Keratinocyte (primary cell): ENCODE results near the gene ZNF521. TPM values are rescaled to one million over a fixed set of nuclear protein-coding genes. Genes with fewer than 3 reads are reported as not detected.

Experiments used
- DNase-seq: peaks from one replicate; pipeline ENCODE4 v3.0.0-alpha.2; 2011; ENCODE audit warnings: low read depth, missing footprints, low spot score
- FAIRE-seq: peaks from 2 replicates; lab custom pipeline; 2011; peaks lifted over from hg19 to GRCh38; lab: Jason Lieb, UNC
- H2AFZ ChIP-seq: 2 replicates; pipeline ENCODE4 v1.6.0; 2012; ENCODE audit warnings: low read length, control low read depth, inconsistent platforms; ENCODE audit not compliant: control insufficient read depth
- H3K27ac ChIP-seq: 2 replicates; pipeline ENCODE4 v1.5.1; 2011; ENCODE audit warnings: low read length; ENCODE audit not compliant: control insufficient read depth, insufficient read depth
- H3K27me3 ChIP-seq: 3 replicates; pipeline ENCODE4 v1.6.0; 2011; ENCODE audit warnings: low read length; ENCODE audit not compliant: control insufficient read depth, insufficient read depth; ENCODE audit errors: extremely low read depth
- H3K36me3 ChIP-seq, 2 experiments: 2 replicates in 1 of 2; 3 replicates in 1 of 2; pipeline ENCODE4 v1.5.1; 2011; ENCODE audit warnings: low read length in 2 of 2, mild to moderate bottlenecking in 1 of 2; ENCODE audit not compliant: control insufficient read depth in 2 of 2, insufficient read depth in 2 of 2; ENCODE audit errors: extremely low read depth in 1 of 2
- H3K4me1 ChIP-seq: 3 replicates; pipeline ENCODE4 v1.5.1; 2011; ENCODE audit warnings: low read length; ENCODE audit not compliant: control insufficient read depth, insufficient read depth; ENCODE audit errors: extremely low read depth
- H3K4me2 ChIP-seq: 3 replicates; pipeline ENCODE4 v1.6.0; 2011; ENCODE audit warnings: low read depth, low read length; ENCODE audit not compliant: control insufficient read depth, insufficient read depth; ENCODE audit errors: extremely low read depth
- H3K4me3 ChIP-seq, 3 experiments: fragments of 200-600 bp in 1 of 3; sonication (generic) in 1 of 3; 2 replicates in 2 of 3; 3 replicates in 1 of 3; pipeline ENCODE4 v1.5.1; 2011 to 2016; ENCODE audit warnings: low read length in 3 of 3, mild to moderate bottlenecking in 3 of 3, control low read depth in 2 of 3, inconsistent platforms in 1 of 3, low read depth in 1 of 3, mixed read lengths in 1 of 3, mixed run types in 1 of 3, moderate library complexity in 1 of 3; ENCODE audit not compliant: control insufficient read depth in 2 of 3, insufficient read depth in 2 of 3; ENCODE audit errors: extremely low read depth in 1 of 3
- H3K79me2 ChIP-seq: 2 replicates; pipeline ENCODE4 v1.6.0; 2012; ENCODE audit warnings: low read length; ENCODE audit not compliant: control insufficient read depth, insufficient read depth
- H3K9ac ChIP-seq: 3 replicates; pipeline ENCODE4 v1.6.0; 2011; ENCODE audit warnings: low read length; ENCODE audit not compliant: control insufficient read depth, insufficient read depth; ENCODE audit errors: extremely low read depth
- H3K9me1 ChIP-seq: 3 replicates; pipeline ENCODE4 v1.6.0; 2011; ENCODE audit warnings: low read length; ENCODE audit not compliant: control insufficient read depth, insufficient read depth; ENCODE audit errors: extremely low read depth
- H3K9me3 ChIP-seq: 2 replicates; pipeline ENCODE4 v1.5.1; 2012; ENCODE audit warnings: low read depth, low read length; ENCODE audit not compliant: control insufficient read depth
- H4K20me1 ChIP-seq: 3 replicates; pipeline ENCODE4 v1.6.0; 2011; ENCODE audit warnings: low read length; ENCODE audit not compliant: control insufficient read depth, insufficient read depth; ENCODE audit errors: extremely low read depth
- EZH2 ChIP-seq: IDR thresholded peaks from one replicate; pipeline ENCODE4 v1.6.1; 2012; ENCODE audit warnings: inconsistent platforms, mild to moderate bottlenecking, low read length, moderate library complexity
- dilution Hi-C: fragments of 300-500 bp; cut with MboI; formaldehyde crosslinking; loops from one replicate; pipeline ENCODE4 v1.7.0; 2020; ENCODE audit warnings: low sequenced_read_pairs; ENCODE audit not compliant: extremely low pct_ligation_motif_present
- polyA plus RNA-seq, 5 experiments: library from polyadenylated mRNA; depleted of rRNA in 3 of 5; stranded (reverse) in 3 of 5; stranded (forward) in 1 of 5; unstranded in 1 of 5; fragments of >200 nt; gene quantifications; 1 replicate in 1 of 5; 2 replicates in 3 of 5; 3 replicates in 1 of 5; pipeline versions ENCODE4 v1.2.1 to v1.2.3, GENCODE V29; 2011 to 2012; ENCODE audit warnings: missing spikeins in 2 of 5, low read depth in 1 of 5, low replicate concordance in 1 of 5
- TF ChIP-seq, protein P1 (sequence below), 3 experiments: IDR thresholded peaks in 1 of 3; conservative IDR thresholded peaks in 1 of 3; optimal IDR thresholded peaks in 1 of 3; 2 replicates in 2 of 3; 3 replicates in 1 of 3; pipeline versions ENCODE3 to v1.5.1; 2011; ENCODE audit warnings: low read length in 3 of 3, mild to moderate bottlenecking in 3 of 3, moderate library complexity in 2 of 3, control low read depth in 1 of 3, inconsistent platforms in 1 of 3; ENCODE audit not compliant: insufficient read depth in 2 of 3; ENCODE audit errors: extremely low read depth in 1 of 3

The ZNF521 gene
- polyA plus RNA-seq, 1 donor (not counting 4 experiments of a cell fraction or from before 2014, with no cell fraction given): 0.07 TPM

DNA sequence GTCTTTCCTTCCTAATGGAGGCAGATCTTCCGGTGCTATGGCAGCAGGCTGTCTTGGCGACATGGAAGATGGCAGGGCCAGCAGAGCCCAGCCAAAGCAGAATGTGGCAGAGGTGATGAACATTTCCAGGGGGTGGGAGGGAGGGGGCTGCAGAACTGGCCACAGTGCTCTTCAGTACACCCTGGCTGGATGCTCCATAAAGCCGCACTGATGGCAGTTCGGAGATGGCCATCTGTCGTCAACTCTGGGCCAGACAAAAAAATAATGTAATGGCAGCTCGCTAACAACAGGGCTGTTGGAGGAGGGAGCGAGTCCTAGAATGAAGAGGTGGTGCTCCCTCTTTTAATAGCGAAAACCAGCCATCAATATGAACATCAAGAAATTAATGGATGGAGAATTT lies 271.0 kb downstream of the ZNF521 start:
- Histone ChIP-seq H3K4me2 (no peak overlapping the region), H3K9me1 (no peaks in the 10 kb centered on the region), H3K4me3 (no peak overlapping the region), H3K9me3 (no peaks in the 10 kb centered on the region), H3K36me3 (no peaks in the 10 kb centered on the region), H3K9ac (no peak overlapping the region), H3K4me1 (no peaks in the 10 kb centered on the region), H3K27me3 (no peaks in the 10 kb centered on the region), H3K27ac (no peak overlapping the region), H2AFZ (no peak overlapping the region), H3K79me2 (no peaks in the 10 kb centered on the region), H4K20me1 (no peaks in the 10 kb centered on the region)
- no peak for TF ChIP-seq EZH2
- TF ChIP-seq, protein P1, sequence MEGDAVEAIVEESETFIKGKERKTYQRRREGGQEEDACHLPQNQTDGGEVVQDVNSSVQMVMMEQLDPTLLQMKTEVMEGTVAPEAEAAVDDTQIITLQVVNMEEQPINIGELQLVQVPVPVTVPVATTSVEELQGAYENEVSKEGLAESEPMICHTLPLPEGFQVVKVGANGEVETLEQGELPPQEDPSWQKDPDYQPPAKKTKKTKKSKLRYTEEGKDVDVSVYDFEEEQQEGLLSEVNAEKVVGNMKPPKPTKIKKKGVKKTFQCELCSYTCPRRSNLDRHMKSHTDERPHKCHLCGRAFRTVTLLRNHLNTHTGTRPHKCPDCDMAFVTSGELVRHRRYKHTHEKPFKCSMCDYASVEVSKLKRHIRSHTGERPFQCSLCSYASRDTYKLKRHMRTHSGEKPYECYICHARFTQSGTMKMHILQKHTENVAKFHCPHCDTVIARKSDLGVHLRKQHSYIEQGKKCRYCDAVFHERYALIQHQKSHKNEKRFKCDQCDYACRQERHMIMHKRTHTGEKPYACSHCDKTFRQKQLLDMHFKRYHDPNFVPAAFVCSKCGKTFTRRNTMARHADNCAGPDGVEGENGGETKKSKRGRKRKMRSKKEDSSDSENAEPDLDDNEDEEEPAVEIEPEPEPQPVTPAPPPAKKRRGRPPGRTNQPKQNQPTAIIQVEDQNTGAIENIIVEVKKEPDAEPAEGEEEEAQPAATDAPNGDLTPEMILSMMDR (optimal IDR thresholded peaks at IDR 0.05 in 1 of 3, IDR thresholded peaks at IDR 0.05 in 1 of 3, conservative IDR thresholded peaks at IDR 0.05 in 1 of 3; ENCODE audit: extremely low read depth in 1 of 3, insufficient read depth in 2 of 3, low read length in 3 of 3): no peak
- dilution Hi-C loops: no loop called here
- no peak for FAIRE-seq
- no peak for DNase-seq

DNA sequence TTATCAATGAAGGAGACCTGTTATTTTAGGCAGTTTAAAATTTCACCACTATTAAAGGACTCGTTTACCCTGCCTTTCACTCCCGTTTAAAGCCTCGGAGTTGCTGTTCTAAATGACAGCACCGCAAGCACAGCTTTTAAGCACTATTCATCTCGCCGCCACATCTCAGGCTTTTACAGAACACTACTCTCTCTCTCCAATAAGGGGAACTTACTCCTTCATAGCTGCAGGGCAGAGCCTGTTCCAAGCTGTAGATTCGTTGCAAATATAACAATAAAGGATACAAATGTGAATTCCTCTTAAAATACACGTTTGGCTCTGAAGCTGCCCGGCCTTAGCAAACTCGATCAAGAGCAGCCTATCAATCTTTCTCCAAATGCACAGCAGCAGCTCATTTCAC lies 271.8 kb downstream of the ZNF521 start:
- Histone ChIP-seq H3K9me3 (no peaks in the 10 kb centered on the region), H3K9me1 (no peaks in the 10 kb centered on the region), H3K36me3 (no peaks in the 10 kb centered on the region), H3K4me3 (no peak overlapping the region), H4K20me1 (no peaks in the 10 kb centered on the region), H3K4me2 (no peak overlapping the region), H3K79me2 (no peaks in the 10 kb centered on the region), H3K9ac (no peak overlapping the region), H2AFZ (no peak overlapping the region), H3K27ac (no peak overlapping the region), H3K4me1 (no peaks in the 10 kb centered on the region), H3K27me3 (no peaks in the 10 kb centered on the region)
- TF ChIP-seq EZH2: no peak
- TF ChIP-seq, protein P1 (optimal IDR thresholded peaks at IDR 0.05 in 1 of 3, IDR thresholded peaks at IDR 0.05 in 1 of 3, conservative IDR thresholded peaks at IDR 0.05 in 1 of 3; ENCODE audit: extremely low read depth in 1 of 3, insufficient read depth in 2 of 3, low read length in 3 of 3): no peak
- no peak for DNase-seq
- FAIRE-seq: no peak
- dilution Hi-C loops: no loop called here
